HG03159 (cell line): ENCODE measurements around the gene PTPN3.

Experiments used
- ATAC-seq: cut with Tn5 transposase; IDR thresholded peaks from one replicate; pipeline ENCODE4 v1.9.1; 2021; ENCODE audit warnings: mild to moderate bottlenecking, moderate library complexity; ENCODE audit not compliant: unreplicated experiment

PTPN3 gene

DNA sequence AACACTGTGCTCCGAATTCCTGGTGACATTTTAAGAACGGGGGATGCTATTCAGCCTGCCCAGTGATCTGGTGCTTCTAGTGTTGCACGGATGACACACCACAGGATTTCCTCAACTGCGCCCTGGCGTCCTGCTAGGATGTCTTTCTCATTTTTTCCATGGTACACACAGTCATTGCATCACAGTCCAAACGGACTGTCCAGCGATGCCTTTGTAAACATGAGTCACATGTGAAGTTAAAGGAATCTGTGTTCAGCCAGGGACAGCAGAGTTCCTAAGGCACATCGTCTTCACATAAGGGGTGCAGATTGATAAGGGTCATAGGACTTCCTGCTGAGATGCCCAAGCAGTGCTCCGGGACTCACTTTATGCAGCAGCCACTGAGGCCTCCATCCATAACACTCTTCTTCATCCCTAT, 9.3 kb upstream of the PTPN3 start:
- no peak for ATAC-seq

DNA sequence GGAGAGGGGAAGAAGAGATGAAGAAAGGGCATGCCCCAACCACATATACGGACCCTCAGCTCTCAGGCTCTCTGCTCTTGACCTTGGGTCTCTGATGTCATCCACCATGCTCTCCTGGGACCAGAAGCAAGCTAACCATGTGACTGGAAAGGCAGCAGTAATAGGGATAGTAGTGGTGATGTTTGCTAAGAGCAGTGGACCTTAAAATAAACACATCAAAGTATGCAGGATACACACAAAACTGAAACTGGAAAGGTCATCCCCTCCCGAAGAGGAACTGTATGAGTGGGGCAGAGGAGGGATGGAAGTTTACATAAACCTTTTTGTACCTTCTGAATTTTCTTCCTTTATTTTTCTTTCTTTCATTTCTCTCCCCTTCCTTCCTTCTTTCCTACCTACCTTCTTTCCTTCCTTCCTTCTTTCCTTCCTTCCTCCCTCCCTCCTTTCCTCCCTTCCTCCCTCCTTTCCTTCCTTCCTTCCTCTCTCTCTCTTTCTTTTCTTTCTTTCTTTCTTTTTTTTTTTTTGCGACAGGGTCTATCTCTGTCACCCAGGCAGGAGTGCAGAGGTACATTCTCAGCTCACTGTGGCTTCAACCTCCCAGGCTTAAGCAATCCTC, 8.1 kb upstream of the PTPN3 start:
- no peak for ATAC-seq

GRCh38 chr9:109504689-109505088, 6.6 kb upstream of the PTPN3 start:
- no peak for ATAC-seq

DNA sequence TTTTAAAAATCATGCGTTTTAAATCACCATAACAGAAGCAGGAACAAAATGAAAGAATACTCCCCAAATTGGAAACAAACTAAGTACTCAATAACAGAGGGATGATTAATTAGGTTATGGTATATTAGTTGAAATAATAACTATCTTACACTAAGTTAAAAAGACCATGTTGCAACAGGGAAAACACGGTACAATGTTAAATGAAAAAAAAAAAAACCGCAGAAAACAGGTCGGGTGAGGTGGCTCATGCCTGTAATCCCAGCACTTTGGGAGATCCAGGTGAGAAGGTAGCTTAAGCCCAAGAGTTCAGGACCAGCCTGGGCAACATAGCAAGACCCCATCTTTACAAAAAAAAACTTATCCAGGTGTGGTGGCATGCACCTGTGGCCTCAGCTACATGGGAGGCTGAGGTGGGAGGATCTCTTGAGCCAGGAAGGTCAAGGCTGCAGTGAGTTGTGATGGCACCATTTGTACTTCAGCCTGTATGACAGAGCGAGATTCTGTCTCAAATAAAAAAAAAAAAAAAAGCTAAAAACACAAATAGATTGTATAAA, 2.4 kb upstream of the PTPN3 start:
- no peak for ATAC-seq

DNA sequence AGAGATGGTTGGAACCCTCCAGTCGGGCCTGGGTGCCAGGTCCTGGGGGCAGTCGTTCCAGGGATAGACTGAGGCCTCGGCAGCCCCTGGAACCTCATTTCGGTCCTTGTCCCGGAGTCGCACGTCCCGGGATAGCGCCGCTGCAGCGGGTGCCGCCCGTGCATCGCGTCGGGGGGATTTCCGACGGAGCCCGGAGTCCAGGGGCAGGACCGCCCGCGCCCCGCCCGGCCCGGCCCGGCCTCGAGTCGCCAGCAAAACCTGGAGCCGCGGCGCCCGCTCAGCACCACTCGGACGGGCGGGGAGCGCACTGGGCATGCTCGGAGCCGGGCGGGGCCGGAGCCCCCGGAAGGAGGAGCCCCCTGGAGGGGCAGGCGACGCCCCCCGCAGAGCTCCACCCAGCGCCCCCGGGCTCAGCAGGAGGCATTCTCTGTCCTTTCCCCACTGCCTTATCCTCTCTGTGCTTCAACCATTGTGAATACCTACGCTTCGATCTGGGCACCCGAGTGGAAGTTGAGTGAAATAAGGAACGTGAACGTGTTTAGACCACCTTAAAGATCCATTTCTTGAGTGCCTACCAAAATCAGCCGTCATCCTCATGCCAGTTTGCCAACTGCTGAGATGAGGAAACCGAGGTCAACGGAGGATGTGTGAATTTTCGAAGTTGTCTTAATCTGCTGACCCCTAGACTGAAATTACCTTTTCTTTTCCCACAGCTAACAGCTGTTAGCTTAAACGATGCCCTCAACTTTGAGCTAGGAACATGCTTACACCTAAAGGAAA, 1.7 kb upstream of the PTPN3 start:
- no peak for ATAC-seq

DNA sequence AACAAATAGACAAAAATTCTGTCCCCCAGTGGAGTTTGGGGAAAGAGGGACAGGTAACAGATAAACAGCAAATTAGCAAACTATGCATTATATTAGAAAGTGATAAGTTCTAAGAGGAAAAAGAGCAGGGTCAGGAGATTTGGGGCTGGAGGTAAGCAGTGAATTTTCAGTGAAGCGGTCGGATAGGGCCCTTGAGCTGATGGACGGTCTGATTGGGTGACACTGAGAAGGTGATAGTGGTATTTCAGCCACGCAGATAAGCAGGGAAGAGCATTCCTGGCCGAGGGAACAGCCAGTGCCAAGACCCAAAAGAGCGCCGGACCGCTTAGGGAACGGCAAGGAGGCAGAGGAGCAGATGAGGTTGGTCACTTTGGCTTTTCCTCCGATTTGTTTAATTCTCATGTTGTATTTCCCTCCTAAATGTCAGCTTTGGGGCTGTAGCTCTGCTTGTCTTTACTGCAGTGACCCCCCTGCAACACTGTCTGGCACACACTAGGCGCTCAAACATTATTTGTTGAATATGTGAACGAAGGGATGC, 1.1 kb upstream of the PTPN3 start:
- no peak for ATAC-seq

DNA sequence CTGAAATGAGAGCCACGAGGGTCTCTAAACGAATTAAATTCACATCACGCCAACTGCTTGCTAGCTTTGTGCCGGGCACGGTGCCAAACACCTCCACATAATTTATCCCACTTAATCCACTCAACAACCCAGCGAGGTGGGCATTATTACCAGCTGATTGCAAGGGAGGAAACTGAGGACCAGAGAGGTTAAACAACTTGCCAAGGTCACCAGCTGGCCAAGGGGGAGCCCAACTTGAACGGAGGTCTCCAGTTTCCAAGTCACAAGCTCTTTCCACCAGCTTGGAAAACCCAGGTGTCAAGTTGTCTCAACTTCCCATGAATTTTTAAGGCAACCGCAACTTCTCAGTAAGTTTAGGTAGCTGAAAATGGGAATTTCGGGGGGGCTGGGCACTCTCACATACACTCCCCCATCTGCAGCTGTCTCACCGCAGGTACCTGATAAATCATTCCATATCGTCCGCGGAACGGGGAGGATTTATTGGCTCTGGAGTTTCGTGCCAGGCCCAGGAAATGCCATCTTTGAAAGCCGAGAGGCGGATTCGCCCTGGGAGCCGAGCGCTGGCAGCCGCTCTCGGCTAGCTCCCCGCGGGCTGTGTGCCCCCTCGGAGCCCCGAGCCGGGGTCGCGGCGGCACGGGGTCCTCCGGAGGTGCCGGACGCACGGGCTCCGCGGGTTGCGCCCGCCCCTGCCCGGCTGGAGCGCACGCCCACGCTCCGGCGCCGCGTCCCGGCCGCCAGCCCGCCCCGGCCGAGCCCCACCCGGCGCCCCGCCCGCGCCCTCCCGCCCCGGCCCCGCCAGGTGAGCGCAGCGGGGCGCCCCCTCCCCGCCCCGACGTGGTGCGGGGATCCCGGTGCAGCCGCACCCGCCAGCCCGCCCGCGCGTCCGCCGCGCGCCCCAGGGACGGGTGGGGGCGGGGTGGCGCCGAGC, 617 bp downstream of the PTPN3 start:
- no peak for ATAC-seq

DNA sequence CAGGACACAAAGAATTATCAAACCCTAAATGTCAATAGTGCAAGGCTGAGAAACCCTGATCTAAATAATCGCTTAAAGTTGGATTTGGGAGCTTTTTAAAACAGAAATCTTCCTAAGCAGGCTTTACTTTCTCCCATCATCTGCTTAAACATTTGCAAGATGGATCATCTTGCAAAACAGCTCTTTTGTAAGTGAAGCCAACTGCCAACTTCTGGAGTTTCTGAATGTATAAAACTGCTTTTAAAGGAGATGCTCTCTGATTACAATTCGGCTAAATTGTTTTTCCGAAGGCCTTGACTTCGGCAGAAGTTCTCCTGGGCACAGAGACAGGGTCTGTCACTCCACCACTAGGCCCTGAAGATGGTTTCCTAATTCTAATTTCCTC, 1.3 kb downstream of the PTPN3 start:
- ATAC-seq = no peak

- ATAC-seq = no peak
These were observed 1.9 kb downstream of the PTPN3 start for GRCh38 chr9:109496218-109496617.

- ATAC-seq = no peak
These were observed 4.5 kb downstream of the PTPN3 start for GRCh38 chr9:109493648-109494047.

DNA sequence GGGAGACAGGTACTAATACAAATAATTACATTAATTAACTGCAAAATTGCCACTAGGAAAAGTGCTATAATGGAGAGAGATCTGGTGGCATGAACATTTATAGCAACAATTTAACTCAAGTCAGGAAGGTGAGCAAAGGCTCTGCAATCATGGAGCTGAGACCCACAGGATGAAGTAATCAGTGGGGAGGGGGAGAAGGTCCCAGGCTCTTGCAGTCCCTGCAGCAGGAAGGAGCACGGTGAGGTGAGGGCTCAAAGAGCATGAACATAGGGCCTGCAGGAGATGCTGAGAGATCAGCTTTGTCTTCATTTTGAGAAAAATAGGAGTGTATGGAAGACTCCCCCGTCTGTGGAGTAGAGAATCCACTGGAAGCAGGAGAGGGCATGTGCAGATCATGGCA, 6.5 kb downstream of the PTPN3 start:
- ATAC-seq = no peak

DNA sequence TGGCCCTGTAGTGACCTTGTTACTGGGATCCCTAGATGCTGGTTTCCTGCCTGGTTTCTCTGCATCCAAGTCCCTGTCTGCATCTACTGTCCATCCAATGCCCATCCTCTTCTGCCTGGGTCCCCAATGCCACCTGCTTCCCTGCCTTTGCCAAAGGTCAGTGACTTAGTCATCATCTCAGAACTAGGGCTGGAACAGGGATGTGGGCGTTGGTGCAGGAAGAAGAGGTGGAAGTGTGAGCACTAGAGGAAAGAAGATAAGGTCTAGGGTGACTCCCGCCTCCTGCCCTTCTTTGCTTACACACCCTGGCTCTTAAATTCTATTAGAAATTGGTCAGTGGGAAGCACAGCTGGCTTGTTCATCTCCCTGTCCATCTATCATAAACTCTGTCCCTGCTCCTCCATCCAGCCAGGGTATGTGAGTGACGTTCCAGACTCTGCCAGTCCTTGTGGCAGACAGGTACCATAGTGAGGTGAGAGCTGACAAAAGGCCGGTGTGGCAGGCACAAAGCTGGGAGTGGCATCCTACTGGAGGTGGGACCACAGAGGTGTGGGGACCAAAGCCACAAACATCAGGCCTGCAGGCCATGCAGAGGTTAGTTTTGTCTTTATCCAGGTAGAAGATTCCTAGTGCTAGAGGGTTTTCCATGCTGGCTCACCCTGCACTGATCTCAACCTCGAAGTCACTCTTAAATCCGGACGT, 9.2 kb downstream of the PTPN3 start:
- no peak for ATAC-seq

- no peak for ATAC-seq
These were observed 9.8 kb downstream of the PTPN3 start for GRCh38 chr9:109488351-109488750.

DNA sequence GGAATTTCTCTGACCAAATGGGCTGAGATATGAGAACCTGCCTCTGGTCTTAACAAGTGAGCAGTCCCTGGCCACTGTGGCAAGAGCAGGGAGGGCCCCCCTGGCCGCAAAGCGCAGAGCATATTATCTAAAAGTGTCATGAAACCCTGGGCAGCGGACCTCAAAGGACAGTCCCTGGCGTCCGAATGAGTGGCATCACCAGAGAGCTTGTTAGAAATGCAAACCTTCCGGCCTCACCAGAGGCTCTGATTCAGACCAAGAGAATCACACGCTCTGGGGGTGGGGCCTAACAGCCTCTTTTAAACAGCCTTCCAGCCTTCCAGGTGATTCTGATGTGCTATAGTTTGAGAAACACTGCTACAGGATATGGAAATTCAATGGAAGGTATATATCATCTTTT, 10.9 kb downstream of the PTPN3 start:
- ATAC-seq = no peak

DNA sequence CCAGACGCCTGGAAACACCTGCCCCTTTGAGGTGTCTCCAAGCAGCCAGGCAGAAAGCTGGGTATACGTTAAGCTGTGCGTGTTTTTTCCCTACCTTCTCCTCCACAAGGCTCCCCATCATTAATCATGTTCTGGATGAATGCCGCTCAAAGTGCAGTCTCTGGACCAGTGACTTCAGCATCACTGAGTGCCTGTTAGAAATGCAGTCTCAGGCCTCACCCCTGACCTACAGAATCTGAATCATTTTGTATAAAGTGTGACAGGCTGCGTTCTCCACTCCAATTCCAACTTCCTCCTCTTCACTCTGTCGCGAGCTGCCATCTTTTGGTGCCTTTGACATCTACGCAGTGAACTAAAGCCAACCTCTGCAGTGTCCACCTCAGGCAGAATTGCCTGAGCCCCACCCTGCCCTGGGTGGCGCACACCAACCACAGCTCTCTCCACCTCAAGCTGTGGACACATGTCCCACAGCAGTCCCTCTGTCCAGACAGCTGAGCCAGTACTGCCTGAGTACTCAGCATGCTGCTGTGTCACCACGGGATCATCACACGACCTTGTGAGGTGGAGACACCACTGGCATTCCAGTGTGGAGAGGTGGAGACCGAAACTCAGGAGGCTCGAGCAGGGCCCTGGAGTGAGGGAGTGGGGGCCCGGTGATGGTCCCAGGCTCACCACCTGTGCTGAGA, 14.2 kb downstream of the PTPN3 start:
- no peak for ATAC-seq

- ATAC-seq = no peak
These were observed 15.7 kb downstream of the PTPN3 start for GRCh38 chr9:109482391-109482916.

- ATAC-seq = no peak
These were observed 16.3 kb downstream of the PTPN3 start for GRCh38 chr9:109481856-109482255.

DNA sequence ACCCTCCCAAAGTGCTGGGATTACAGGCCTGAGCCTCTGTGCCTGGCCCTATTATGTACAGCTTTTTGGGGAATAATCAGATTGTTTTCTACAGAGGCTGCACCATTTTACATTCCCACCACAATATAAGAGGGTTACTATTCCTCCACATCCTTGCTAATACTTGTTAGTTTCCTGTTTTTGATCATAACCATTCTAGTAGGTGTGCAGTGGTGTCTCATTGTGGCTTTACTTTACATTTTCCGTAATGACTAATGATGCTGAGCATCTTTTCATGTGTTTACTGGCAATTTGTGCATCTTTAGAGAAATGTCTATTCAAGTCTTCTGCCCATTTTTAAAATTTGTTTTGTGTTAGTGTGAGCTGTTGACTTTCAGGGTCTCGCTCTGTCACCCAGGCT, 18.3 kb downstream of the PTPN3 start:
- ATAC-seq = no peak

DNA sequence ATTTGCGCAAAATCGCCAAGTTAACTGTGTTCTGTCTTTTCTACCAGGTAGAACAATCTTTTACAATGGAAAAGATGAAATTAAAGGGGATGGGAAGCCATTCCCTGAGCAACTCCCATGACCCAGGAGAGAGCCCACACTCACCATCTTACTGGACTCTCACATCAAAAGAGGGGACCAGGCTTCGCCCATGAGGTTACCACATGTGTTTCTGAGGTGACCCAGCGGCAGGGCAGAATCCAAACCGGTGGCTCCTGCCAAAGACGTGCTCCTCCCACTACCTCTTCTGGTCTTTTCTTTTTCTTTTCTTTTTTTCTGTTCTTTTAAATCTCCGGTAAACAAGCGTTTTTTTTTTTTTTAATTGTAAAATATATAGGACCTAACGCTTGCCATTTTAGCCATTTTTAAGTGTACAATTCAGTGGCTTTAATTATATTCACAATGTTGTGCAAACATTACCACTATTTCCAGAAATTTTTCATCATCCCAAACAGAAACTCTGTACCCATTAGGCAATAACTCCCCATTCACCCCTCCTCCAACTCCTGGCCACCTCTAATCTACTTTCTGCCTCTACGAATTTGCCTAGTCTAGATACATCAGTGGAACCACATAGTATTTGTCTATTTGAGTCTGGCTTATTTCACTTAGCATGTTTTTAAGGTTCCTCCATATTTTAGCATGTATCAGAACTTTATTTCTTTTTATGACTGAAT, 19.3 kb downstream of the PTPN3 start:
- no peak for ATAC-seq
